ENCODE data around the gene COX14. TPM values are rescaled to one million over a fixed set of nuclear protein-coding genes. Genes with fewer than 3 reads are reported as not detected.
"Not testable (repeated sequence)": the region's sequence is repeated elsewhere in the genome, so short reads cannot be mapped to it uniquely, and the experiment has no call there.

The COX14 gene
- total RNA-seq, 2 donors from 2014 or later = 40.1 to 45.1 TPM

- Mint-ChIP-seq H3K36me3 (ENCODE audit: low read depth) (peaks cover 3% of the 10 kb centered on the region), H3K27ac (peak overlapping the region; percentile 57), H3K4me3 (peak overlapping the region; percentile 59), H3K4me1 (peaks cover 23% of the 10 kb centered on the region), H3K27me3 (no peaks in the 10 kb centered on the region)
- DNase-seq (no peak), ATAC-seq (no peak)
- H3K9me3 ChIP-seq (ENCODE audit: control insufficient read depth, low read length, poor library complexity, severe bottlenecking) = no peaks in the 10 kb centered on the region
Measured at GRCh38 chr12:50127546-50127945, 15.5 kb downstream of the COX14 start.

- Mint-ChIP-seq H3K4me3 (no peak overlapping the region), H3K27me3 (no peaks in the 10 kb centered on the region), H3K27ac (peak overlapping the region; percentile 24), H3K36me3 (ENCODE audit: low read depth) (peaks cover 7% of the 10 kb centered on the region), H3K4me1 (peaks cover 25% of the 10 kb centered on the region)
- ATAC-seq = no peak
- no peaks in the 10 kb centered on the region for H3K9me3 ChIP-seq (ENCODE audit: control insufficient read depth, low read length, poor library complexity, severe bottlenecking)
- no peak for DNase-seq
Measured at GRCh38 chr12:50129290-50129689, 17.3 kb downstream of the COX14 start.

- no peaks in the 10 kb centered on the region for H3K9me3 ChIP-seq (ENCODE audit: control insufficient read depth, low read length, poor library complexity, severe bottlenecking)
- Mint-ChIP-seq H3K4me1 (peaks cover 21% of the 10 kb centered on the region), H3K36me3 (ENCODE audit: low read depth) (peaks cover 15% of the 10 kb centered on the region), H3K4me3 (peak overlapping the region; percentile 53), H3K27me3 (no peaks in the 10 kb centered on the region), H3K27ac (peak overlapping the region; percentile 79)
- ATAC-seq (peak; percentile 74), DNase-seq (no peak)
Measured at GRCh38 chr12:50132505-50133135, 20.6 kb downstream of the COX14 start.

GRCh38 chr12:50142993-50143392 lies 31.0 kb downstream of the COX14 start:
- no peaks in the 10 kb centered on the region for H3K36me3 Mint-ChIP-seq (ENCODE audit: low read depth)
- H3K9me3 ChIP-seq (ENCODE audit: control insufficient read depth, low read length, poor library complexity, severe bottlenecking) = no peaks in the 10 kb centered on the region
- H3K27me3 Mint-ChIP-seq = no peaks in the 10 kb centered on the region
- ATAC-seq (no peak), DNase-seq (no peak)
- peaks cover 3% of the 10 kb centered on the region for H3K4me1 Mint-ChIP-seq
- no peak overlapping the region for H3K27ac Mint-ChIP-seq
- H3K4me3 Mint-ChIP-seq = no peak overlapping the region

GRCh38 chr12:50145439-50145838 lies 33.4 kb downstream of the COX14 start:
- H3K9me3 ChIP-seq (ENCODE audit: control insufficient read depth, low read length, poor library complexity, severe bottlenecking) = no peaks in the 10 kb centered on the region
- no peaks in the 10 kb centered on the region for H3K36me3 Mint-ChIP-seq (ENCODE audit: low read depth)
- no peak overlapping the region for H3K27ac Mint-ChIP-seq
- peaks cover 8% of the 10 kb centered on the region for H3K4me1 Mint-ChIP-seq
- H3K27me3 Mint-ChIP-seq = no peaks in the 10 kb centered on the region
- no peak overlapping the region for H3K4me3 Mint-ChIP-seq
- DNase-seq (no peak), ATAC-seq (no peak)

- Mint-ChIP-seq H3K27me3 (no peaks in the 10 kb centered on the region), H3K36me3 (ENCODE audit: low read depth) (peaks cover 2% of the 10 kb centered on the region), H3K4me3 (no peak overlapping the region), H3K27ac (no peak overlapping the region), H3K4me1 (peaks cover 21% of the 10 kb centered on the region)
- DNase-seq (no peak), ATAC-seq (no peak)
- H3K9me3 ChIP-seq (ENCODE audit: control insufficient read depth, low read length, poor library complexity, severe bottlenecking) = no peaks in the 10 kb centered on the region
Measured at GRCh38 chr12:50147281-50147680, 35.2 kb downstream of the COX14 start.

- not testable (repeated sequence) for H3K27me3 Mint-ChIP-seq; H3K27ac Mint-ChIP-seq; H3K36me3 Mint-ChIP-seq (ENCODE audit: low read depth); ATAC-seq; H3K4me3 Mint-ChIP-seq; DNase-seq; H3K9me3 ChIP-seq (ENCODE audit: control insufficient read depth, low read length, poor library complexity, severe bottlenecking)
- H3K4me1 Mint-ChIP-seq = peaks cover 21% of the 10 kb centered on the region
Measured at GRCh38 chr12:50148011-50148410, 36.0 kb downstream of the COX14 start.

GRCh38 chr12:50149311-50149710 lies 37.3 kb downstream of the COX14 start:
- Mint-ChIP-seq H3K4me3 (no peak overlapping the region), H3K27ac (peak overlapping the region; percentile 67), H3K36me3 (ENCODE audit: low read depth) (peaks cover 2% of the 10 kb centered on the region), H3K4me1 (peaks cover 21% of the 10 kb centered on the region), H3K27me3 (no peaks in the 10 kb centered on the region)
- no peaks in the 10 kb centered on the region for H3K9me3 ChIP-seq (ENCODE audit: control insufficient read depth, low read length, poor library complexity, severe bottlenecking)
- no peak for ATAC-seq
- no peak for DNase-seq

GRCh38 chr12:50151047-50151687 lies 39.1 kb downstream of the COX14 start:
- no peaks in the 10 kb centered on the region for H3K9me3 ChIP-seq (ENCODE audit: control insufficient read depth, low read length, poor library complexity, severe bottlenecking)
- H3K27me3 Mint-ChIP-seq = no peaks in the 10 kb centered on the region
- H3K4me3 Mint-ChIP-seq = no peak overlapping the region
- H3K27ac Mint-ChIP-seq = peak overlapping the region; percentile 67
- peaks cover 2% of the 10 kb centered on the region for H3K36me3 Mint-ChIP-seq (ENCODE audit: low read depth)
- no peak for DNase-seq
- H3K4me1 Mint-ChIP-seq = peaks cover 20% of the 10 kb centered on the region
- ATAC-seq = no peak

- Mint-ChIP-seq H3K4me1 (peaks cover 31% of the 10 kb centered on the region), H3K27ac (peak overlapping the region; percentile 32)
- not testable (repeated sequence) for ATAC-seq; H3K36me3 Mint-ChIP-seq (ENCODE audit: low read depth); H3K4me3 Mint-ChIP-seq; H3K9me3 ChIP-seq (ENCODE audit: control insufficient read depth, low read length, poor library complexity, severe bottlenecking); H3K27me3 Mint-ChIP-seq; DNase-seq
Measured at GRCh38 chr12:50154947-50155346, 42.9 kb downstream of the COX14 start.

GRCh38 chr12:50156641-50157040 lies 44.6 kb downstream of the COX14 start:
- Mint-ChIP-seq H3K4me3 (no peak overlapping the region), H3K27ac (no peak overlapping the region), H3K4me1 (peaks cover 22% of the 10 kb centered on the region), H3K27me3 (no peaks in the 10 kb centered on the region), H3K36me3 (ENCODE audit: low read depth) (no peaks in the 10 kb centered on the region)
- H3K9me3 ChIP-seq (ENCODE audit: control insufficient read depth, low read length, poor library complexity, severe bottlenecking) = no peaks in the 10 kb centered on the region
- DNase-seq (no peak), ATAC-seq (no peak)

GRCh38 chr12:50157259-50157658 lies 45.2 kb downstream of the COX14 start:
- no peak overlapping the region for H3K4me3 Mint-ChIP-seq

GRCh38 chr12:50160643-50161042 lies 48.6 kb downstream of the COX14 start:
- no peak overlapping the region for H3K4me3 Mint-ChIP-seq
- ATAC-seq (no peak), DNase-seq (no peak)
- H3K36me3 Mint-ChIP-seq (ENCODE audit: low read depth) = no peaks in the 10 kb centered on the region
- H3K27ac Mint-ChIP-seq = peak overlapping the region; percentile 66
- no peaks in the 10 kb centered on the region for H3K27me3 Mint-ChIP-seq
- no peaks in the 10 kb centered on the region for H3K9me3 ChIP-seq (ENCODE audit: control insufficient read depth, low read length, poor library complexity, severe bottlenecking)
- peaks cover 27% of the 10 kb centered on the region for H3K4me1 Mint-ChIP-seq

More at GRCh38 chr12:50157259-50157658, 45.2 kb downstream of the COX14 start:
- no peaks in the 10 kb centered on the region for H3K36me3 Mint-ChIP-seq (ENCODE audit: low read depth)
- ATAC-seq (no peak), DNase-seq (no peak)
- H3K27me3 Mint-ChIP-seq = no peaks in the 10 kb centered on the region
- peaks cover 19% of the 10 kb centered on the region for H3K4me1 Mint-ChIP-seq
- no peaks in the 10 kb centered on the region for H3K9me3 ChIP-seq (ENCODE audit: control insufficient read depth, low read length, poor library complexity, severe bottlenecking)
- peak overlapping the region; percentile 75 for H3K27ac Mint-ChIP-seq

GRCh38 chr12:50162230-50162629 lies 50.2 kb downstream of the COX14 start:
- H3K27me3 Mint-ChIP-seq = no peaks in the 10 kb centered on the region
- H3K4me1 Mint-ChIP-seq = peaks cover 28% of the 10 kb centered on the region
- ATAC-seq = no peak
- no peak overlapping the region for H3K4me3 Mint-ChIP-seq
- no peaks in the 10 kb centered on the region for H3K36me3 Mint-ChIP-seq (ENCODE audit: low read depth)
- no peak for DNase-seq
- no peak overlapping the region for H3K27ac Mint-ChIP-seq
- H3K9me3 ChIP-seq (ENCODE audit: control insufficient read depth, low read length, poor library complexity, severe bottlenecking) = no peaks in the 10 kb centered on the region
